B cell (primary cell): Measurements from ENCODE around the gene PGLYRP2.

Source experiments
- EZH2 ChIP-seq: IDR thresholded peaks from 2 replicates; pipeline ENCODE4 v1.6.1; 2012; ENCODE audit warnings: borderline replicate concordance, low read depth, mild to moderate bottlenecking, moderate library complexity, low read length; ENCODE audit not compliant: insufficient read depth, poor library complexity, severe bottlenecking
- TF ChIP-seq, protein P1 (sequence below): fragments of 200-600 bp; IDR thresholded peaks from one replicate; pipeline ENCODE4 v1.8.0; 2022; ENCODE audit warnings: antibody characterized with exemption, mild to moderate bottlenecking

DNA sequence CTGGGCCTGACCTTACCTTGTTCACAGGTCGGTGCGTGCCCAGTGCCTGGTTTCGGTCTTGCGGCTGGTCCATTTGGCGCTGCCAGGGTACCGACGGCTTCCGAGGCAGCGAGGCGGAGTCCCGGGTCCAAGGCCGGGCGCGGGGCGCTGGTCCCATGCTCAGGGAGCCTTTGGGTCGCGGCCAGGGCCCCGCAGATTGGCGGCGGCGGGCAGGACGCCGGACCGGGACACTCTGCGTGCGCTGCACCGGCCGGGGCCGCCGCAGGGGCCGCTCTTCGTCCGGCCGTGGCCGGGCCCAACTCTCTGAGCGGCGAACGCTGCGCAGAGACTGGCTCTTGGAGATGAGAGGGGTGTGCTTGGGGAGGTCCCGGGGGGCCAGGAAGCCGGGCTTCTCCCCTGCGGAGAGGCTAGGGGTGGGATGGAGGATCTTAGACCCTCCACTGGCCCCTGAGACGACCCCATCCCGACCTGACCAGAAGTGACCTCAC, 26.2 kb downstream of the PGLYRP2 start:
- TF ChIP-seq, protein P1, sequence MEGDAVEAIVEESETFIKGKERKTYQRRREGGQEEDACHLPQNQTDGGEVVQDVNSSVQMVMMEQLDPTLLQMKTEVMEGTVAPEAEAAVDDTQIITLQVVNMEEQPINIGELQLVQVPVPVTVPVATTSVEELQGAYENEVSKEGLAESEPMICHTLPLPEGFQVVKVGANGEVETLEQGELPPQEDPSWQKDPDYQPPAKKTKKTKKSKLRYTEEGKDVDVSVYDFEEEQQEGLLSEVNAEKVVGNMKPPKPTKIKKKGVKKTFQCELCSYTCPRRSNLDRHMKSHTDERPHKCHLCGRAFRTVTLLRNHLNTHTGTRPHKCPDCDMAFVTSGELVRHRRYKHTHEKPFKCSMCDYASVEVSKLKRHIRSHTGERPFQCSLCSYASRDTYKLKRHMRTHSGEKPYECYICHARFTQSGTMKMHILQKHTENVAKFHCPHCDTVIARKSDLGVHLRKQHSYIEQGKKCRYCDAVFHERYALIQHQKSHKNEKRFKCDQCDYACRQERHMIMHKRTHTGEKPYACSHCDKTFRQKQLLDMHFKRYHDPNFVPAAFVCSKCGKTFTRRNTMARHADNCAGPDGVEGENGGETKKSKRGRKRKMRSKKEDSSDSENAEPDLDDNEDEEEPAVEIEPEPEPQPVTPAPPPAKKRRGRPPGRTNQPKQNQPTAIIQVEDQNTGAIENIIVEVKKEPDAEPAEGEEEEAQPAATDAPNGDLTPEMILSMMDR, result no peak
- TF ChIP-seq EZH2, result no peak
